HG03571 (cell line): ENCODE measurements around the gene MMP25.
A peak's percentile ranks its signal among the peaks of the same experiment; 100 is the strongest.

Source experiments
- ATAC-seq: cut with Tn5 transposase; IDR thresholded peaks from one replicate; pipeline ENCODE4 v1.9.1; 2021; ENCODE audit not compliant: unreplicated experiment

Gene MMP25

DNA sequence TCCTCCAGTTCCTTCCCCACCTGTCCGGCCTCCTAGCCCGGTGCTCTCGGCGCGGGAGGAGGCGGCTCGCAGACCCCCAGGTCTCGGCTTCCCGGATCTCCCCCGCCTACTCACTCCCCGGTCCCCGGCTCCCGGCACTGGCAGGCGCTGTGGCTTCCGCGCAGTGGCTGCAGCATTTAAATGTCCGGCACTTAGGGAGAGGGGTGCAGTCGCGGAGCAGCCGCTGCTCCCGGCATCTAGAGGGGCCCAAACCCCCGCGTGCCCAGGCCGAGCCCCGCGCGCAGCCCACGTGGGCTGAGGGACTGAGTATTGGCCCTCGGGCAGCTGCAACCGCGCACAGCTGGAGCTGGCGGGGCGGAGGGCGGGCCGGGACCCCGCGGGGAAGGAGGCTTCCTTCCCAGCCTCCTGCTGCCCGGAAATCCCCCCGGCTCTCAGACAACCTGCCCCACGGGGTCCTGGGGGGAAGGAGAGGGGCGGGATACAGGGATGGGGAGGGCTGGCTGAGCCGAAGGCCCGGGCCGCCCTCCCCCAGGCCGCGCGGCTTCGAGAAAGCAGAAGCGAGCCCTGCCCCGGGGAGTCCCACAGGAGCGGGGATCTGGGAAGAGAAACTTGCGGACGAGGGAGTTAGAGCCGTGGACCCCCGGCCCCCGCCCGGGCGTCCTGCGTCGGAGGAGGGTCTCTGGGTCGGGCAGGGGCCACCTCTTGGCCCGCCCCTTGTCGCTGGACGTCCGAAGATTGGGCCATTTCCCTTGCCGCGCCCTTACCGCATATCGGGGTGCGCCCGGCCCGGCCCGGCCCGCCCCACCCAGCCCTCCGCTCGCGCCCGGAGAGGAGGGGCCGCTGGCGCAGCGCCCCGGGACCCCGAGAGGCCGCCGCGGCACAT, at the start of gene MMP25:
Gene MMP25, plus strand, starts transcription at position 804 of the 883 bp plus-strand sequence. CDS start 357 bp downstream, outside the sequence.
- ATAC-seq = no peak

- no peak for ATAC-seq
Measured at GRCh38 chr16:2999929-3000328, 46.4 kb upstream of the MMP25 start.

GRCh38 chr16:3000540-3000939, 45.8 kb upstream of the MMP25 start:
- ATAC-seq = no peak

DNA sequence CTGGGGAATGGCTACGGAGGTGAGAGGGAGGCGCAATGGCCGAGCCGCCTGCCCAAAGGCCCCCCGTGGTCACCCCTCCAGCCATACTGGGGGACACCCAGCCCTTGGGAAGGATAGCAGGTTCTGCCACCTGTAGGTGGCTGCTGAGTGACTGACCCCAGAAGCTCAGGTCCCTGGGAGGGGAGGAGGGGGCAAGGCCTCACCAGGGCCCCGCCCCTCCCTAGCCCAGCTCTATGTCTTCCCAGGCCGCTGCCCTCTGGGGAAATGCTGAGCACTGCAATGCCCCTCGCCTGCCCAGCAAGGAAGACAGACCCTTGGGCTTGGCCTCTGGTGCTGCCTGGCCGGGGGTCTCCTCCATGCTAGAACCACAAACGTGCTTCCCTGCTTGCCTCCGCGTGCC, 45.0 kb upstream of the MMP25 start:
- ATAC-seq = no peak

DNA sequence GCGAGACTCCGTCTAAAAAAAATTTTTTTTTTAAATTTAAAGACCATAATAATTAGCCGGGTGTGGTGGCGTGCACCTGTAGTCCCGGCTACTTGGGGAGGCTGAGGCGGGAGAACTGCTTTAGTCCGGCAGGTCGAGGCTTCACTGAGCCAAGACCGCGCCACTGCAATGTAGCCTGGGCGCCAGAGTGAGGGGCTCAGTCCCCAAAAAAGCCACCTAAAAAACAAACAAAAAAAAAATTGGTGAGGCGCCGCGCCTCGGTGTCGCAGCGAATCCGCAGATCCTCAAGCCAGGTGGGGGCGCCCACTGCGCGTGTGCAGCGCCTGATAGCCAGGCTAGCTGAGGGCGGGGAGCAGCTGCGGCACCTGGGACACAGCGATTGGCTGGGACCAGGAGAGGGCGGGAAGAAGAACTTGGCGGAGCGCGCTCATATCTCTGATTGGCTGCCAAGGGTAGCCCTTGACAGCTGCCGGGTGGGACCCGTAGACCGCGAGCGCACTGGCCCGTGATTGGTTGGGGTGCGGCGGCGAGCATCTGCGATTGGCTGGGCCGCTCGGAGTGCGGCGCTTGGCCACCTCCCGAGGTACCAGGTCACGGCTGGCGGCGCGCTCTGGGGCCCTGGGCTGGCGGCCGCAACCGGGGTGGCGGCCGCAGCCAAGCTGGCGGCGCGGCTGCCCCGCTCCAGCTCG, 42.6 kb upstream of the MMP25 start:
- ATAC-seq = peak; percentile 91

- peak; percentile 9 for ATAC-seq
Measured at GRCh38 chr16:3004319-3004718, 42.0 kb upstream of the MMP25 start.

DNA sequence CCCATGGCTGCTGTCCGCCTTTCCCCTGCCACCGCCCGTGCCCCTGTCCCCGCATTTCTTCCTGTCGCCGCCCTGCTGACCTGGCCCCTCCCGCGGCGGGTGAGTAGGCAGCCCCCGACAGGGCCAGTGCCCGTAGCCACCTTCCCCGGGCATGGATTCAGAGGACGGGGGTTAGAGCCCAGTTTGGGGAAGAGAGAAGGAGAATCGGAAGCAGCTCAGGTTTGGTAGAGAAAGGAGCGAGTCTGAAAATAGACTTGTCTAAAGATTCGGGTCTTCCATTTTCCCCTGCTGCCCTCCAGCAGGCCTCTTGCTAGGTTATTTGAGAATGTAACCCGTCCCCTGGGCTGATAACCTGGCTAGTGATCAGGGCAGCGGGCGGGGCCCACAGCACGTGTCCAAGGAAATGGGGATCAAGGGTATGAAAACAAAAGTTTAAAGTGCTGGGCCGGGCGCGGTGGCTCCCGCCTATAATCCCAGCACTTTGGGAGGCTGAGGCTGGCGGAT, 41.5 kb upstream of the MMP25 start:
- no peak for ATAC-seq

GRCh38 chr16:3007059-3007956, 39.1 kb upstream of the MMP25 start:
- ATAC-seq = no peak

DNA sequence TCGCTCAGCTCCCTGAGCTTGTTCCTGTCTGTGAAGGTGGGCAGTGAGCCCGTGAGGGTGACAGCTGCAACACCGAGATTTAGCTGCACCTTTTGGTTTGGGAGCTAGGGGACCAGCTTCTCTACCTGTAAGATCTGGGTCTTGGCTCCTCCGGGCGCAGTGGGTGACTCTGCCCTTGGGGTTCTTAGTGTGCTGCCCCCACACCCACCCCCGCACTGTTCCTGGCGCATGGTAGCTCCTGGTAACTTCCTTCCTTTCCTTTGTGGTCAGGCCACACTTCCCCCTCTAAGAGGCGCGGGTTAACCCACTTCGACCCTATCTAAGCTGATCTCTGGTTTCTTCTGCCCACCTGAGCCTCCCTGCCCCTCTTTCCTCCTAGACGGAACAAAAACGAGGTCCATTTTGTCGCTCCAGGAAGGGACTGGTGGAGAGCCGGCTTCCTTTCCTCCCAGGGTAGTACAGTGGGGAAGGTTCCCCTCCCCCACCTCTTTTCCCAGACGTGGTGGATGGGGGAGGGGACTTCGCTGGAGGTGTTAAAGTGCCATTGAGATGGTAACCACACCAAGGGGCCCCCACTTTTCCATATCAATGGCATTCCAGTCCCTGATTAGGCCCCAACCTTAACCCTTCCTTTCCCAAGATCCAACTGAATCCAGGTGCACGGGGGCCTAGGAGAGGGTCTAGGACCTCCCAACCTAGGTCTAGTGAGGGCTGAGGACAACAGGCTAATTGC, 38.2 kb upstream of the MMP25 start:
- ATAC-seq = no peak

DNA sequence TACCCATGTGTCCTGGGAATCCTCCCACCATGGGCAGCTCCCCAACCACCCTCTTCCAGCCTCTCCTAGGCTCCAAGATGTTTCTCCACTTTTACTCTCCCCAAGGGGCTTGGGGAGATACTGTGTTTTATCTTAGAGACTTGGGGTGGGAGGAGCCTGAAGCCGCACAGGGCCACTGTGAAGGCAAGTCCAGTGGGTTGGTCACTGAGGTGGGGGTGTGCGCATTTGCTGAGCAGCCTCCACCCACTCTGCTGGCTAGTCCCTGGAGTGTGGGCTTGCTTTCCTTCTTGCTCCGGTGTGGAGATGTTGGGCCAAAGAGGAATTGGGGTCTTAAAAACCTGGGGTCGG, 37.7 kb upstream of the MMP25 start:
- ATAC-seq = no peak

- ATAC-seq = no peak
Measured at GRCh38 chr16:3009568-3010390, 36.6 kb upstream of the MMP25 start.

DNA sequence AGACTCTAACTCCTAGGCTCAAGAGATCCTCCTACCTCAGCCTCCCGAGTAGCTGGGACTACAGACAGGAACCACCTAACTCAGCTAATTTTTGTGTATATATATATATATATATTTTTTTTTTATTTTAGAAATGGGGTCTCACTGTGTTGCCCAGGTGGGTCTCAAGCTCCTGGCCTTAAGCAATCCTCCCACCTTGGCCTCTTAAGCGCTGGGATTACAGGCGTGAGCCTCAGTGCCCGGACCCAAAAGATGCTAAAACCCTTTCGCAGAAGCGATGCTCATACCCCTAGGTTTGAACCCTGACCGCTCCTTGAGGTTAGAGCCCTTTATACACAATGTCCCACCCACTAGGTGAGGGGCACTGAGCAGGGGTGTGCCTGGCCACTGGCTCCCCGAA, 35.9 kb upstream of the MMP25 start:
- ATAC-seq = no peak

- no peak for ATAC-seq
Measured at GRCh38 chr16:3012246-3012645, 34.1 kb upstream of the MMP25 start.

DNA sequence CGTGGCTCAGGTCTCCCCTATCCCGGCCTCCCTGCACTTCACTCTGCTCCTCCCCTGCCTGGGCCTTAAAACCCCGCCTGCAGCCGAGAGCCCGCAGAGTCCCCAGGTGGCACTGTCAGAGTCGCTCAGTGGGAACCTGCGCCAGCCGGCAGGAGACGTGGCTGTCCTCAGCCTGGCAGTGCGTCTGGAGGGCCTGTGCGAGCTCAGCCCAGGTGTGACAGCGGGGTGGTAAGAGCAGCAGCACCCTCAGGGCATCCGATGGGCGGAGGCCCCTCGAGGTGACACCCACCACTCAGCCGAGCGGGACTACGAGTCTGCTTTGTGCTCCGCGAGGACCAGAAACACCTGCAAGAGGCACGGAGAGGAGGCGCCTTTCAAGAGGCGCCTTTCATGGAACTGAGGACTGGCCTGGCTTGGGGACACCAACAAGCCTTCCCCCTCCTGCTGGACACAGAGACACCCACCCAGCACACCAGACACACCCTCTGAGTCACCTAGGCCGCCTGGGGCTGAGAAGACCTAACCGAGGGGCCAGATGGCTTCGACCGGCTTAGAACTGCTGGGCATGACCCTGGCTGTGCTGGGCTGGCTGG, 33.4 kb upstream of the MMP25 start, which contains the start of gene CLDN9:
Gene CLDN9, plus strand, starts transcription at position 96 of the 593 bp plus-strand sequence. Its CDS starts 440 bp downstream, at position 536.
- no peak for ATAC-seq

- no peak for ATAC-seq
Measured at GRCh38 chr16:3013491-3013951, 32.8 kb upstream of the MMP25 start.

GRCh38 chr16:3013998-3014690, 32.2 kb upstream of the MMP25 start:
- no peak for ATAC-seq

DNA sequence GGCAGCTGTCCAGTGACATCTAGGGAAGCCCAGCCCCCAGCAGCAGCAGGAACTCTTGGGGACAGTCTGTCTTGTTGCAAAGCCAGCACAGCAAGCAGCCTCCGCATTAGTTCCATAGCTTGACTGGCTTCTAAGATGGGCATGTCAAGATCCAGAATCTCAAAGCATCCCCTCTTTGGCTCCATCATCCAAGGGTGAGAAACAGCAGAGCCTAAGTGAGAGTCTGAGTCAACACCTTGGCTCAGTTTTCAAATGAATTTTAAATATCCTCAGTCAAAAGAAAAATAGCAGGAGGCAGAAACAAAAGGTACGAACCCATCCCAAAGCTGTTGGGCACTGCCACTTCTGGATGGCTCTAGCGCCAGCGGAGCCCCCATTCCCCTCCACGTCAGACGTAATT, 31.4 kb upstream of the MMP25 start:
- ATAC-seq = no peak

DNA sequence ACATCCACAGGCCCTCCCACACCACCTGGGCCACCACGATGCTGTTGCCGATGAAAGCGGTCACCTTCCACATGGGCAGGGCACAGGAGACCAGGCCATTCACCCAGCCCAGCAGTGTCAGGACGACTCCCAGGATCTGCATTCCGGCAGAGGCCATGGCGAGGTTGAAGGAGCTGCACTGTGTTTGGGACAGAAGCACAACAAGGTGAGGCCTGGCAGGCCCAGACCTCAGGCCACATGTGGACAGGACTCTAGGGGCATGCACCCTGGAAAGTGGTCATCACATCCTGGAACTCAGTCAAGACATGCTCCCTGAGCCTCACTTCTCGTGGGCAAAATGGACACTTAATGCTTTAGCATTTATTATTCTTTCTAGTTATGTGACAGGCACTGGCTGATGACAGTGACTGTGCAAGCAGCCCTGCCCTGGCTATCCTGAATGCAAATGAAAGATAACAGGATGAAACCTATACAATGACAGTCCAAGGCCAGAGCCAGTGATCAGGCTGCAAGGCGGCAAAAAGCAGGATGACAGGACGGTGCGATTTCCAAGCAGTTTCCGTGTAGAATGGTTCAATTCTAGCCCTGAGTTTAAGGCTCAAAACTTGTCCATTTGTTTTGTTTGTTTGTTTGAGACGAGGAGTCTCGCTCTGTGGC, 30.4 kb upstream of the MMP25 start:
- ATAC-seq = no peak
